ENCODE measurements around the gene CDK3.
A peak's percentile ranks its signal among the peaks of the same experiment; 100 is the strongest.
"Not testable (repeated sequence)": the region's sequence is repeated elsewhere in the genome, so short reads cannot be mapped to it uniquely, and the experiment has no call there.

Gene CDK3

DNA sequence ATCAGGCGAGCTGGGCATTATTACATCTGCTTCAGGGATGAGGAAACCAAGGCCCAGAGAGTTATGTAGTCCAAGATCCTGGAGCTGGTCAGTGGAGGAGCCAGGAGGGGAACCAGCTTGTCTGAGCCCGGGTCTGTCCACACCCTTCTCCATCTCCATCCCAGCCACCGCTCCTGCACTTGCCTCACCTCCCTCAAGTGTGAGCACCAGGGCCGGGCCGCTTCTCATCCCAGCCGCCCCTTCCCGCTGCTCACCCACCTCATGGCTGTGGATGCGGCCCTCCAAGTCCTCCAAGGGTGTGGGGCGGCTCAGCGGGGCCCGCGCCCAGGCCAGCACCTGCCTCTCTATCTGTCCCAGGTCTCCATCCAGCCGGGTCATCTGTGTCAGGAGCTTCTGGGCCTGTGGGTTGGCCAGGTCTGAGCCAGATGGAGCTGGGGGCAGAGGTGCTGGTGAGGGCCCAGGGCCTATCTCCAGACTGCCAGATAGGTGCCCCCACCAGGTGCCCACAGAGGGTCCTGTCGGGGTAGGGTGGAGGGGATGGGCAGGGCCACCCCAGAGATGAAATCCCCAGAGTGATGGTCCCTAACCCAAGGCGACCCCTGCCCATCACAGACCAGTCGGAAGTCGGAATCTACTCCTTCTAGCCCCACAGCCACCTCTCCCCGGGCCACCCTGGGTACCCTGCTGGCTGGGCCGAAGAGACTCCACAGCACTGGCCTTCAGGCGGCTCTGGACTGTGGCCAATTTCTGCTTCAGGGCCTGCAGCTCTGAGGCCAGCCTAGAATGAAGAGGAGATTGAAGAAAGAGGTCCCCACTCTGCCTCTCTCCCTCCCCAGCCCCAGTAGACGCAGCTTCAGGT lies 17.1 kb downstream of the CDK3 start:
- DNase-seq, result no peak

DNA sequence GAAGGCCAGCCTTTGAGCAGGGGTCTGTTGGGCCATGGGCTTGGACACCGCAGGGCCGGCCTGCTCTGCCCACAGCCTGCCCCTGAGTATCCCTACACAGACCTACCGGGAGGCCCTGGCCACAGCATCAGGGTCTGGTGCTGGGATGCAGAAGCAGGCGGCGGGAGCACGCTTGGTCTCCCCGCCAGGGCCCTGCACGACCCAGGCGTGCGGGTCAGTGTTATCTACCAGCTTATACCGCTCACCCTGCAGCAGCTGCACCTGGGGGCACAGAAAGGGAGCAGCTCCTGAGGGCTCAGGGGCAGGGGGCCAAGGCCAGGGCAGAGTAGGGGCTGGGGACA lies 17.7 kb downstream of the CDK3 start:
- no peak for DNase-seq

DNA sequence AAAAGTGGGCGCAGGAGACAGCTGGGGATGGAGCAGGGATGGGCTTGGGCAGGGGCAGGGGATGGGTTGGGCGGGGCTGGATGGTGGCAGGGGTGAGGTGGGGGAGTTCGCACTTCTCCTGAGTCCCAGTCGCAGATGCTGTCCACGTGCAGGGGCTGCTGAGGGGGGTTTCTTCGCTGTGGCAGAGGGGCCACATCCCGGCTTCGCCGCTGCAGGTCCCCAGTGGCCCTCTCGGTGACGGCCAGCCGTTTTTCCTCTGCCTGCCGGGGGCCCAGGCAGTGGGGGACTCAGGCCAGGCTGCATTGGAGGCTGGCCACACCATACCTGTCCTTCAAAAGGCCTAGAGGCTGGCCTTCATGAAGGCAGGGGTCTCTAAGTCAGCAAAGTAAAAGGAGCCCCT lies 18.1 kb downstream of the CDK3 start:
- DNase-seq, result no peak

DNA sequence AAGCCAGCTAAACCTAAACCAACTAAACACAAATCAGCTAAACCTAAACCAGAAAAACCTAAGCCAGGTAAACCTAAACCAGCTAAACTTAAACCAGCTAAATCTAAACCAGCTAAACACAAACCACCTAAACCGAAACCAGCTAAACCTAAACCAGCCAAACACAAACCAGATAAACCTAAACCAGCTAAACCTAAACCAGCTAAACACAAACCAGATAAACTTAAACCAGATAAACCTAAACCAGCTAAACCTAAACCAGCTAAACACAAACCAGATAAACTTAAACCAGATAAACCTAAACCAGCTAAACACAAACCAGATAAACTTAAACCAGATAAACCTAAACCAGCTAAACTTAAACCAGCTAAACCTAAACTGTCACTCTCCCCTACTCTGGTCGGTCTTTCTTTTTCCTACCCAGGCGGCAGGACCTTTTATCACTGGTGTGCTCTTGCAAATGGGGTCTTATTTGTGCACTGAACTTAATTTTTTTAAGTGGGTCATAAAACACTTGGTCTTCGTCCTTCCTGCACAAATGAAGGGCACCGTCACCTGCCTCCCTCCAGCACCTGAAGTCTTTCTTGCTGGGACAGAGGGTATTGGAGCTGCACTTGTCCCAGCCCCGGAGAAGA lies 19.3 kb downstream of the CDK3 start:
- no peak for DNase-seq

DNA sequence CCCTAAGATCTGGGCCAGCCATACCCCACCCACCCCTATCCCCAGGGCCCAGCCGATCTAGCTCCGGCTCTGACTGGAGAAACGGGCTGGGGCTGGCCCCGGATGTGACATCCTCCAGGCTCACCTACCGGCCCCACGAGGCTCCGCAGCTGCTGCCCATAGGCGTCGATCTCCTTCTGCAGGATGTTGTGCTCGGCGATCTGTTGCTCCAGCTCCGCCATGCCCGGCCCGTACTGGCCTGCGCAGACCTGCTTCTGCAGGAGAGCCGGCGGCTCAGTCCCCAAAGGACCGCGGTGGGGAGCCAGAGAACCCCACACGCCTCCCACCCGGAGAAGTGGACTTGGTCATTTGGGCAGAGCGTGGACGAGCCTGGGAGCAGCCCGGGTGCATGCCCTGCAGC lies 21.6 kb downstream of the CDK3 start:
- no peak for DNase-seq

DNA sequence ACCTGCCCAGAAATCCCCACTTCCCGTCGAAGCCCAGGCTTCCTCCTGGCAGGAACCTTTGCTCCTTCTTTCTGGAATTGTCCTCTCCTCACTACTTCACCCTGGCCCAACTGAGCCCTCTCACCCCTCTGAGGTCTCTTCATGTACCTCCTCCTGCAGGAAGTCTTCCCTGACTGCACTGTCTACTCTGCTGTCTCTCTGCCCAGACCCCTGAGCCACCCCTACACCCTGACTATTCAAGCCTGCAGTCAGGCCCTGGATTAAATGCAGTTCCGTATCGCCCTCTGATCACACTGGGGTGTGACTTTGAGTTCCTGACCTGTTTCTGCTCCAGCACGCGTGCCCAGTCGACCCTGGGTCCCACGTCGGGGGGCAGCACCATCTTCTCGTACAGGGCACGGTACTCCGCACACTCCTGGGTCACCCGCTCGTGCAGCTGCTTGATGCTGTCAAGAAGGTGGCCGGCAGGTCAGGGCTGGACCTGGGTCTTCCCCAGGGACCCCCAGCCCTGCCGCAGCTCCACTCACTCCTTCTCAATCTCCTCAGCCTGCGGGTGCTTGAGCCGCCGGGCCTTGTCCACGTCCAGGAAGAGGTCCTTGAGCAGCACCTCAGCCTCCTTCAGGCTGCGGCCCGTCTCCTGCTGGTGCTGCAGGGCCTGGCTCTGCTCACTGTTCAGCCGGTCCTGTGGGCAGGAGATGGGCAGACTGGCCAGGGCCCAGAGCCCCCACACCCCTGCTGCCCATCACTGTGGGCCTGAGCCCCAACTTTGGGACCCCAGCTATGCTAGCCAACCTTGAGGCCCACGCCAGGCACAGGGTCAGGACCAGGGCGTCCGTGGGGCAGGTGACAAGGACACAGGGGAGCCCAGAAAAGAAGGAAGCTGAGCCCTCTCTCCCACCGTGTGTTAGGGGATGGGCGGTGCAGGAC lies 22.6 kb downstream of the CDK3 start:
- DNase-seq, result no peak

DNA sequence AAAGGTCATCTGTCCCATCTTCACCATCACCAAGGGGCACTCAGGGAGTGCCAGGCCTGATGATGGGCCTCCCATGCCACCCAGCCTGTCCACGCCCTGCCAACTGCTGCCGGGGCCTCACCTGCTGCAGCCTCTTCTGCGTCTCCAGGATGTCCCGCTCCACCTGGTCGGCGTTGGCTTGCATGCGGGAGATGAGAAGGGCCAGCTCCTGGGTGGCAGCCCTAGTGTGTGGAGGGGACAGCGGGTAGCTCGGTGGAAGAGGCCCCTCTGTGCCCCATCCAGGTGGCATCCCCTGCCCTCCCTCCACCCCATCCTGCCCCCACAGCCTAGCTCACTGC lies 23.2 kb downstream of the CDK3 start:
- no peak for DNase-seq

DNA sequence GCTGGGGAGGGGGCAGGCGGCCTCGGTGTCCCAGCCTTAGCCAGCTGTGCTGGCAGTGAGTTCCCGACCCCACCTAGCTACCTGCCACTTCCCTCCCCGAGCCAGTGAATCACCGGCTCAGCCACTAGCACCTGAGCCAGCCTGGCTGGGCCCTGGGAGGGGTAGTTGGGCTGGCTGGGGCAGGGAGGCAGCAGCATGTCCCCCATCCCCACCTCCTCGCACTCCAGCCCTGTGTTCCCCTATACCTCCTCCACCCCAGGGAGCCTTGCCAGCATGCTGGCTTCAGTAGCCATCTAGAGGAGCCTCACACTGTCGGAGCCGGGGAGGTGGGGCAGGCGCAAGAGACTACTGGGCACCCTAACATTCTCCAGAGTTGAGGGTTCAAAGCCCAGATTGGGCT lies 23.7 kb downstream of the CDK3 start:
- DNase-seq, result no peak

DNA sequence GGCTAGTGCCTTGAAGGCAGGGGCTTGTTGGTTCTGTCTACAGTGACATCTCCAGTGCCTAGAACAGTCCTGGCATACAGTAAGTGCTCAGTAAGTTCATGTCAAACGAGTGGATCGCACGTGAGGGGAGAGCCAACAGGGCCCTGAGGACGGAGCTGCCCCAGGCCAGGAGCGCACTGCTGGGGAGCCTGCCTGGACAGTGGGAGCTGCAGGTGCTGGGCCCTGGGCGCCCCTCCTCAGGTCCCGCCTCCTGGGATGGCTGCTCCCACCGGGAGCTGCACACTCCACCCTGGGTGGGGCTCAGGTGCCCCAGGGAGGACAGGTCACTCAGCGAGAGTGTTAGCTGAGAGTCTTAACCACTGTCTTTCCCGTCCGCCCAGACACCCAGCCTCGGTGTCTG lies 24.6 kb downstream of the CDK3 start:
- DNase-seq, result no peak

DNA sequence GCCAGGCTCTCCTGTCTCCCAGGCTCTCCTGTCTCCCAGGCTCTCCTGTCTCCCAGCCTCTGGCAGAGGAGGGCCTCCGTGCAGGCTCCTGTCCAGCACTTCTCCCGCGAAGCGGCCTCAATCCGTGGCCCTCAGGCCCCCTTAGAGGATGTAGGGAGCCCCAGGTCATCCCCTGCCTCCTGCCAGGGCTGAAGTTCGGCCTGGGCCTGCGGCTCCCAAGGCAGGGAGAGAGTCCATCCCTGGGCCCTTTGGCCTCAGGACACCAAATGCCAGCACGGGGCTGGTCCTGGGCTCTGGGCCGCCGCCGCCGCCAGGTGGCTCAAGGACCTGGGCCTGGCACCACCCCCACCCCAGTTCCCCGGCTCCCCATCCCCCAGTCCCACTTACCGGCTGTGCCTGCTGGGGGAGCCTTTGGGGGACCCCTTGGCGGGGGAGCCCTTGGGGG lies 26.1 kb downstream of the CDK3 start:
- no peak for DNase-seq

DNA sequence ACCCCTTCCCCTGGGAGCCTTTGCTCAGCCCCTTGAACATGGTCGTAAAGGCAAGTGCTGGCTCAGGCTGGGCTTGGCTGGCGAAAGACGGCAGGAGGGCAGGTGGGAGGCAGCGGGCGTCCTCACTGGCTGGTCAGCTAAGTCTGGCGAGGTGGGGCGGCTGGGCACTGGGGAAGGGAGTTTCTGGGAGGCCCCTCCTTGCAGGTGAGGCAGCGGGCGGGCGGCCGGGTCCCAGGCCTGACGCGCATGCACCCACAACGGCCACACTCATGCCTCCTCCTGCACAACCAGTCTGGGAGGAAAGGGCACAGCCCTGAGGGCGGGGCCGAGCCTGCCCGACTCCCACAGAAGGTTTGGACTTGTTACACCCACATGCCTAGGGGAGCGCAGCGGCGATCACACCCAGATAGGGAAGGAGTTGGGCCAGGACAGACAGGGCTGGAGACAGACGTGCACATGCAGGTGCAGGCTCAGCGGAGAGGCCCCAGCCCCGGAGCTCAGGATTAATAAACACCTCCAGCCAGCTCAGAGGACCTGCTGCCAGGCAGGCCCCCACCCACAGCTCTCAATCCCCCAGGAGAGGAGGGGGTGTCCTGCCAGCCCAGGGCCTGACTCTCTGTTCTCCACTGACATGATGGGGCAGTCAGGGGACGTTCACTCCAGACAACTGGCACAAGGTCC lies 26.6 kb downstream of the CDK3 start, which contains the start of gene EVPL:
EVPL (minus strand) TSS at position 148 of the 681 bp plus-strand sequence; CDS start at position 40, 108 bp downstream.
- peak; percentile 34 for DNase-seq

DNA sequence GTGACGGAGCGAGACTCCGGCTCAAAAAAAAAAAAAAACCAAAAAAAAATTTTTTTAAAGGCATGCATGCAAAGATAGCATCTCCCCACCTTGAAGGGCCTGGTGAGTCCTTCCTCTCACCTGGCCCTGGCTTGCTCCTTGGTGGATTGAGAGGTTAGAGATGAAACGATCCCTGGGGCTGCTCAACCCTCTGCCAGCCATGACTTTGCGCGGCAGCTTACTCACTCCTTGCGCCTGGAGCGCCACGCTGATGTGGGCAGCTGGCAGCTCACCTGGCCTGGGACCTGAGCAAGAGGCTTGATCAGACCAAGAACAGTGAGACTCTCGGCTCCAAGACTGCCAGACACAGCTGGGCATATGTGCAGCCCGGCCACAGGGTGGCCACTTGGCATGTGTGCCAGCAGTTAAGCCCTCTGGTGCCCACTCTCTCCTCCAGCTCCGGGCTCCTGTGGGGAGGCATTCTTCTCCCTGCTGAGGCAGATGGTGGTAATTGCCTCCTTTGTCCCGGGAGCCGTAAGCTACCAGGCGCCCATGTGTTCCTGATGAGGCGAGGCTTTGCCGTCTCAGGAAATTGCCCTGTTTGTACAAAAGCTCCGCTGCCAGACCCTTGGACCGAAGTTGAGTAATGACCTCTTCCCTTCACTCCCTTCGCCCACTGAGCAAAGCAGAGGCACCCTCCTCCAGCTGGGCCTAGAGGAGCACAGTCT lies 31.6 kb downstream of the CDK3 start:
- no peak for DNase-seq

DNA sequence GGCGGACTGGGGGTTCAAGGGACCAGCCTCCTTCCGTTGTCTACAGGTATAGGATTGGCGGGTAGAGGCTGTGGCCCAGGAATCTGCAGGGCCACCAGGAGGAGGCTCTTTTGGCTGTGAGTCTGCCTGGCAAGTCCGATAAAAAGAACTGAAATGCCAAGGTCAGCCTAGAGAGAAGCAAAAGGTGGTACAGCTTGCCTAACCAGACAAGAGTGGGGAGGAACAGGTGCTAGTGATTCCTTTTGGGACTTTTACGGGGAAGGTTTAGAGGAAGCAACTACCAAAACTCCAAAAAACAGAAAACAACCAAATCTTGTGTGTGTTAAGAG lies 32.1 kb downstream of the CDK3 start:
- DNase-seq, result no peak

DNA sequence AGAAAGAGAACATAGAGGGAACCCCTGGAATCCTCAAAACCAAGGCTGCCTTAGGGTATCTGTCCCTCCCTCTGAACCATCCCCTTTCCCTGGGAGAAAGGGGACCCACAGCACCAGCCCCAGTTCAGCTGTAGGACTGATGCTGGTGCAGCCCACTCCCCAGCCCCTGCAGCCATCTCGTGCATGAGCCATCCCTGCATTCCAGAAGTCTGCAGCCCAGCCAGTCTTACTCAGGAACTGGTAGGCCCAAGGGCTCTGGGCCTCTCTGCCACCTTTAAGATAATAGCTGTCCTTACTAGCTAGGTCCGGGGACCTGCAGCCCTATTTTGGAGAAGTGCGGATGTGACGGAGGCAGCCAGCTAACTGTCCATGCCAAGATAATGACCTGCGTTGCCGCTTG lies 32.5 kb downstream of the CDK3 start:
- DNase-seq, result no peak

DNA sequence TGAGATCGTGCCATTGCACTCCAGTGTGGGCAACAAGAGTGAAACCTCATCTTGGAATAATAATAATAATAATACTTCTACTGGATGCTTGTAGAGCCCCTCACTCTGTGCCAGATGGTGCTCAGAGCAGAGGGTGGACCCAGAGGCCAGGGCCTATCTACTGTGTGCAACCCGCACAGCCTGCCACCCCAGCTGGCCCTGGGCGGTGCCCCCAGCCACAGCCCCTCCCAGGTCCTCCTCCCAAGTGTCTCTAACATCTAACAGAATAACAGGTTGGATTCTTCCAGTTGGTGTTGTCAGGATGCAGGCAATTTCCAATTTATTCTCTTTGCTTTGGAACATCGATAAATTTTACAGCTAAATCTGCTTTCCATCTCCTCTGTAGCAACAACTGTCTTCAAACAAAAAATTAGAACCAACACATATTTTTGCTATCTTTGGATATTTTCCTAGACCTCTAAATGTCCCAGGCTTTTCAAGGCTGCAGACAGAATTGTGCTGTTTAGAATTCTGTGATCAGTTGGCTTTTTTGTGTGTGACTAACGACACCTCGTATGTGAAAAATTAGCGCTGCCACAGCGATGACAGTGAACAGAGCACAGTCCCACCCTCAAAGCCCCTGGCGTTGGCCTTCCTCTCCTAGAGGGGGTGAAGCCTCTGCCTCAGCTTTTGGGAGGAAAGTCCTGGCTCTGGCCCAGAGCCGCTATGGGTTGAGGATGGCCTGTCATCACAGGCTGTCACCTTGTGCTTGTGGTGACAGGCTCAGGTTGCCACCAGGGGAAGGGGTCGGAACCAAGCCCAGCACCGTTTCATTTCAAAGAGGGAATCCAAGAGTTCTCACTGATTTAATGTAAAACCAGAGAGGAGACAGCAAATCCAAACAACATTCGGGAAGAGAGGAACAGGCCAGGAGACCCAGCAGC lies 34.0 kb downstream of the CDK3 start:
- DNase-seq, result no peak

DNA sequence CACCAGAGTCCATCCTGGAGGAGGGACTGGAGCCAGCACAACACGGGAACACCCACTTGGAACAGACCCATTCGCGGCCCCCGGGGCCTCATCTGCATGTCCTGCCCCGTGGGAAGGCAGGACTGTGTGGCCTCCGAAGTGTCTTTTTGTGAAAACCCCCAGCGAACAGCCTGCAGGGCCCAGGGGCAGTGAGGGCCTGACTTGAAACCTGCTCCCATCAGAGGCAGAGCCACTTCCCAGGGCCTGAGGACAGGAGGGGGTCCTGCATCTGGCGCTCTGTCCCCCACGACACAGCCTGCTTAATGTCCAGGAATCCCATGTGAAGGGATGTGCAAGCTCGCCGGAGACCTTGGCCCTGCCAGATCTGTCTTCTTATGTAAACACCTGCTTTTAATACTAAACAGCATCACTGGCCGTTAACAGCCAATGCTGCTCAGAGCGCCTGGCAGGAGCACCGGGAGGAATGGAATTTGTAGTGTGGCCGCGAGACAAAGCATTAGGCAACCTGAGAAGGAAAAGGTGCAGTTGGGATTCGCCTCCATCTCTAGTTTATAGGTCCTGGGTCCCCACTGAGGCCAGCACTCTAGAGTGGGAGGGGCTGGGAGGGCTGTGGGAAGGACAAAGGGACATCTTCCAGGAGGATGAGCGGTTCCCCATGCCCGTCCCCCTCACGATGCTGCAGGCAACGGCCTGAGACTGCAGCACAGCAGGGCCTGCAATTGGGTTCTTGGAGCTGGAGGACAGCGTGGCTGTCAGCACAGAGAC lies 36.0 kb downstream of the CDK3 start:
- DNase-seq, result no peak

DNA sequence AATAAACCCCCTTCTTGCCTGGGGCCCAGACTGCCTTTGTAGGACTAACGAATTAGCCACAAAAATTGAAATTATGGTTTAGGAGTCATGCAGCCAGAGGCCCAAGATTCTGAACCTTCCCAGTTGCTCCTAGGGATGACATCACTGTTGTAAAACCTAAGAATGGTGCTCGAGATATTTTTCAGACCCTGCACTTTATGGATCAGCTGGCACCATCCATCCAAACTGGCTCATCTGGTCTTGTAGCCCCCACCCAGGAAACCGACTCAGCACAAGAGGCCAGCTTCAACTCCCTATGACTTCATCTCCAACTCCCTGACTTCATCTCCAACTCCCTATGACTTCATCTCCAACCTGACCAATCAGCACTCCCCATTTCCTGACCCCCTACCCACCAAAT lies 37.4 kb downstream of the CDK3 start:
- DNase-seq, result no peak

DNA sequence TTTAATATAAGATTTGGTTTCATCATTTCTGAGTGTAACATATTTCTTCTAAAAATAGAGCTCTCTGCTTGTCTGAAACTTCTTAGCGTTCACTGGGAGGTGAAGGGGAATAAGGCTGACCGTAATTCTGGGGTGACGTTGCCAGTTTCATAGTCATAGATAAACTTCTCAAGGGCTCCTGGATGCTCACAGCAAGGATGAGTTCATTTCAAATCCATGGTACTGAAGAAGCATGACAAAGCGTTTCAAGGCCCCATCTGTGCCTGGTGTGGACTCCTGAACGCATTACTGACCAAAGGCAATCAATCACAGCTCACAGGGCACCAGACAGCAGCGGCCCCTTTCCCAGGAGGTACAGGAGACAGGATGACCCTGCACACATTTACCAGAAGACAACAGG lies 38.5 kb downstream of the CDK3 start:
- DNase-seq, result no peak

DNA sequence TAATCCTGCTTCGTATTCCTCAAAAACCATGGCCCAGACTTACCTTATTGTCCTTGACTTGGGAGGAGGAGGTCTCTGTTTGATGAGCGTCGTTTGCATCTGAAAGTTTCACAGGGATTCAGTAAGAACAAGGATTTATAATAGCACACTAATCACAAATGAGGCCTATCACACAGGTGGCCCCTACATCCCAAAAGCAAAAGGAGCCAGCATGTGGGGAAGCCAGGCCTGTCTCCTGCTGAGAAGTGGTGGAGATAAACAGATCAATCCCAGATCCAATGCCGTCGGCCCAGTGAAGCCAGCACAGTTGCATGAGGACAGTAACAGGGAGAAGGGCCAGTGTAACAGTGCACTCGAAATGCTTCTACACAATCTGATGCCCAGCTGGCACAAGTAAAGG lies 39.7 kb downstream of the CDK3 start:
- no peak for DNase-seq

DNA sequence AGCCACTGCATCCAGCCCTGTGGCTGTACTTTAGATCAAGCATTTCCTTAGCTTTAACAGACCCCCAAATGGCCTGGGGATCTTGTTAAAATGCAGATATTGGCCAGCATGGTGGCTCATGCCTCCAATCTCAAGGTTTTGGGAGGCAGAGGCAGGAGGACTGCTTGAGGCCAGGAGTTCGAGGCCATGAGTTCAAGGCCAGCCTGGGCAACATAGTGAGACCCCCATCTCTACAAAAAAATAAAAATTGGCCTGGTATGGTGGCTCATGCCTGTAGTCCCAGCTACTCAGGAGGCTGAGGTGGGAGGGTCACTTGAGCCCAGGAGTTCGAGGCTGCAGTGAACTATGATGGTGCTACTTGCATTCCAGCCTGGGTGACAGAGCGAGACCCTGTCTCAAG lies 42.2 kb downstream of the CDK3 start:
- DNase-seq, result not testable (repeated sequence)

Data from DMS79 (cell line).